GM12872 (cell line): Measurements from ENCODE around the gene RHBDL3.

Source experiments
- CTCF ChIP-seq: IDR thresholded peaks from 3 replicates; pipeline ENCODE4 v1.5.1; 2011; ENCODE audit warnings: low read depth, mild to moderate bottlenecking, low read length, moderate library complexity; ENCODE audit not compliant: insufficient read depth

The RHBDL3 gene

GRCh38 chr17:32297860-32298259 is 32.2 kb downstream of the RHBDL3 start:
- TF ChIP-seq CTCF: no peak

- no peak for TF ChIP-seq CTCF
Observed at GRCh38 chr17:32298298-32298697, 32.7 kb downstream of the RHBDL3 start.

- TF ChIP-seq CTCF: no peak
Observed at GRCh38 chr17:32298721-32299579, 33.3 kb downstream of the RHBDL3 start.

GRCh38 chr17:32299580-32300164 is 34.0 kb downstream of the RHBDL3 start:
- TF ChIP-seq CTCF: no peak

- no peak for TF ChIP-seq CTCF
Observed at GRCh38 chr17:32302037-32302436, 36.4 kb downstream of the RHBDL3 start.

- TF ChIP-seq CTCF: no peak
Observed at GRCh38 chr17:32302860-32303649, 37.4 kb downstream of the RHBDL3 start.

GRCh38 chr17:32303781-32304288 is 38.2 kb downstream of the RHBDL3 start:
- TF ChIP-seq CTCF: no peak
